Femur (tissue), 1 donor: ENCODE measurements around the gene OSBPL1A.

ENCODE experiments used
- DNase-seq: peaks from one replicate; pipeline ENCODE4 v3.0.0-alpha.2; 2017

Gene OSBPL1A

GRCh38 chr18:24115628-24116027 lies 282.0 kb downstream of the OSBPL1A start:
- no peak for DNase-seq

DNA sequence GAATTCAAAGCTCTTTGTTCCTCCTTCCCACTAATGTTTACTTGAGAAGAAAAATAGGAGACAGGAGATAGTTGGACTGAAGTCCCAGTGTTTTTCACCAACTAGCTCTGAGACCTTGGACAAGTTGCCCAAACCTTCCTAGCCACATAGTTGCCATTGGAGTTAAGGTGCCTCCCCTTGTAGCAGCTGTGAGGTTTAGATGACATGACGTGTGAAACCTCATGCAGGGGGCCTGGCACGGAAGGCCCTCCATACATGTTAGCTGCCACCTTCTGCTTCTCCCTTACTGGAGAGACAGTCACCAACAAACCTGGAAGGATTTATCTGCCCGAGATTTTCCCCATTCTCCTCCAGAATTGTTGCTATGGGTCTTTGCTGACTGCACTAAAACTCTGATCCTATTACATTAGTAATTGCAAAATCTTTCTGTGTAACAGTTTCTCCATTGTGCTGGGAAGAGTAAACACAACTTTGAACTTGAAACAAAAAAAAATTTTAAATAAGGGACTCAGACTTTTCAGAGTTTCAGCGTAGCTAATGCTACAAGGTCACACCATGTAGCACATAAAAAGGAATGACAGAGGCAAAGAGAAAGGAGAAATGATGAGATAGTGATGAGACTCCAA lies 282.6 kb downstream of the OSBPL1A start:
- DNase-seq: no peak

GRCh38 chr18:24112874-24113615 lies 284.6 kb downstream of the OSBPL1A start:
- no peak for DNase-seq

DNA sequence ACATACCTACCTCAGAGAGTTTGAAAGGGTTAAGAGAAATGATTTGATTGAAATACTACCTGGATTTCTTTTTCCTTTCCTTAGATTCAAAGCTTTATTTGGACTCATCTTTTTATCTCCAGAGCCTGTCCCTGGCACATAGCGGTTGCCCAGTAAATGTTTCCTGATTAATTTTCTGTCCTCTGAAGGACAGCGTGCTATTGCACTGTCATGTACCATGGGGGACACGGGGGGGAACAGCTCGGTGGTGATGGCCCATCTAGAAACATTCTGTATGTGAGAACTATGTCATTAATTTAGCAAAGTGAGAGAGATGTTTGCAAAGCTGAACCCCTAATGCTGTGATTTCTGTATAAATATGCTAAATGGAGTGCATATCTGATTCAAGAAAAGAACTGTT lies 285.2 kb downstream of the OSBPL1A start:
- DNase-seq: no peak
